Measurements from ENCODE around the gene CARD6. TPM values are rescaled to one million over a fixed set of nuclear protein-coding genes. Genes with fewer than 3 reads are reported as not detected.

Gene CARD6
- total and polyA plus RNA-seq, 2 of the 4 experiments (the other 2 are of a cell fraction): 1.8 to 4.3 TPM

- TF ChIP-seq MAFK (IDR thresholded peaks at IDR 0.05; ENCODE audit: low read depth, low read length) (no peak), RAD21 (IDR thresholded peaks at IDR 0.05; ENCODE audit: low read length) (no peak), RCOR1 (IDR thresholded peaks at IDR 0.05; ENCODE audit: insufficient replicate concordance, low read length) (no peak), RFX5 (IDR thresholded peaks at IDR 0.05; ENCODE audit: low read depth, low read length) (no peak), BHLHE40 (IDR thresholded peaks at IDR 0.05; ENCODE audit: low read depth, low read length) (no peak), SMC3 (IDR thresholded peaks at IDR 0.05; ENCODE audit: low read depth, low read length) (no peak), CHD1 (IDR thresholded peaks at IDR 0.05; ENCODE audit: low read depth, low read length) (no peak), MAZ (IDR thresholded peaks at IDR 0.05; ENCODE audit: borderline replicate concordance, low read depth, low read length) (no peak), CTCF (conservative IDR thresholded peaks at IDR 0.05; ENCODE audit: low read depth, low read length) (no peak), FOS (IDR thresholded peaks at IDR 0.05; ENCODE audit: low read depth, low read length) (no peak), MXI1 (IDR thresholded peaks at IDR 0.05; ENCODE audit: borderline replicate concordance, low read depth, low read length) (no peak), NFE2L2 (IDR thresholded peaks at IDR 0.05; ENCODE audit: low read depth, low read length) (no peak), ELK1 (IDR thresholded peaks at IDR 0.05; ENCODE audit: borderline replicate concordance, low read depth, low read length) (no peak), POLR2A (IDR thresholded peaks at IDR 0.05; ENCODE audit: low read depth, low read length) (no peak), CEBPB (IDR thresholded peaks at IDR 0.05; ENCODE audit: low read depth, low read length) (no peak)
- TF ChIP-seq, protein P1, sequence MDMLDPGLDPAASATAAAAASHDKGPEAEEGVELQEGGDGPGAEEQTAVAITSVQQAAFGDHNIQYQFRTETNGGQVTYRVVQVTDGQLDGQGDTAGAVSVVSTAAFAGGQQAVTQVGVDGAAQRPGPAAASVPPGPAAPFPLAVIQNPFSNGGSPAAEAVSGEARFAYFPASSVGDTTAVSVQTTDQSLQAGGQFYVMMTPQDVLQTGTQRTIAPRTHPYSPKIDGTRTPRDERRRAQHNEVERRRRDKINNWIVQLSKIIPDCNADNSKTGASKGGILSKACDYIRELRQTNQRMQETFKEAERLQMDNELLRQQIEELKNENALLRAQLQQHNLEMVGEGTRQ (IDR thresholded peaks at IDR 0.05; ENCODE audit: low read depth, low read length): no peak
- no peaks in the 10 kb centered on the region for H3K9me3 ChIP-seq (ENCODE audit: control insufficient read depth, insufficient read depth, low read length)
- intact Hi-C loops (cut with micrococcal nuclease): no loop called here
- H3K9me1 ChIP-seq (ENCODE audit: insufficient read depth, low read length): peaks cover 3% of the 10 kb centered on the region; the same call in 1 of the 2 replicates
- BruUV-seq (replicated peaks): no TSS peak
- peak overlapping the region; percentile 66; the same call in 1 of the 2 replicates for H3K56ac ChIP-seq (ENCODE audit: extremely low read depth, insufficient read depth, low read length)
- no peak overlapping the region for H2AK9ac ChIP-seq (replicated peaks; ENCODE audit: low read depth, low read length, poor library complexity)
- dilution Hi-C loops (cut with HindIII; ENCODE audit: low sequenced_read_pairs, unreplicated experiment): no loop called here
- peak overlapping the region; percentile 4 to 60; a peak in 2 of 4 replicates for H4K8ac ChIP-seq (ENCODE audit: low read depth in 2 of 2, low read length in 2 of 2)
- DNase-seq (peak; percentile 33), ATAC-seq (ENCODE audit: low read depth) (no peak)
- H3K4me2 ChIP-seq (ENCODE audit: low read depth, low read length): peak overlapping the region; percentile 64
- H3K14ac ChIP-seq (replicated peaks; ENCODE audit: low read depth, low read length): peak overlapping the region; percentile 88
- H2BK15ac ChIP-seq (ENCODE audit: low read depth, low read length): peak overlapping the region; percentile 45; the same call in 1 of the 3 replicates
- H3K4ac ChIP-seq (ENCODE audit: low read depth, low read length): peak overlapping the region; percentile 64; the same call in 1 of the 2 replicates
- H2BK120ac ChIP-seq (ENCODE audit: low read depth, low read length): peak overlapping the region; percentile 68
- POLR2A ChIA-PET (ENCODE audit: unreplicated experiment): interaction anchor here (0.7 to 0.8 kb wide), 2 partner anchors 42 to 846 kb away, joined by 5 to 28 read pairs; no protein-coding TSS in a partner anchor
- CTCF ChIA-PET: interaction anchor here (0.6 to 1.2 kb wide), 2 partner anchors 9 to 50 kb away, joined by 3 to 5 read pairs; no protein-coding TSS in a partner anchor
- peak overlapping the region; percentile 5 for H3K9ac ChIP-seq (ENCODE audit: low read depth, low read length)
- in situ Hi-C loops (cut with MboI; ENCODE audit: low sequenced_read_pairs): no loop called here
- H4K5ac ChIP-seq (ENCODE audit: low read depth, low read length): peak overlapping the region; percentile 18
- peak overlapping the region; percentile 59 for H2BK20ac ChIP-seq (ENCODE audit: low read depth, low read length)
- peaks cover 32% of the 10 kb centered on the region for H4K20me1 ChIP-seq (ENCODE audit: insufficient read depth, low read length)
- H2AK5ac ChIP-seq (ENCODE audit: low read depth, low read length): peak overlapping the region; percentile 59; the same call in 1 of the 2 replicates
- peaks cover 2% of the 10 kb centered on the region; the same call in 1 of the 2 replicates for H3K4me1 ChIP-seq (ENCODE audit: control insufficient read depth, insufficient read depth, low read length)
- H2BK5ac ChIP-seq (ENCODE audit: low read depth, low read length, poor library complexity, severe bottlenecking): peak overlapping the region; percentile 87
- peaks cover 2% of the 10 kb centered on the region for H3K36me3 ChIP-seq (ENCODE audit: control insufficient read depth, insufficient read depth, low read length)
- H4K91ac ChIP-seq (ENCODE audit: insufficient read depth, low read depth, low read length): peak overlapping the region; percentile 69
- H3K27me3 ChIP-seq (ENCODE audit: control insufficient read depth, insufficient read depth, low read length): no peaks in the 10 kb centered on the region
- H3K79me1 ChIP-seq (ENCODE audit: low read depth in 1 of 2, low read length in 2 of 2): peaks cover 0 to 26% of the 10 kb centered on the region in 2 experiments; a peak in 2 of 4 replicates
- H3K23ac ChIP-seq (ENCODE audit: low read depth, low read length): peak overlapping the region; percentile 94
- peak overlapping the region; percentile 63 for H3K27ac ChIP-seq (ENCODE audit: insufficient read depth, low read length)
- WGBS, 2 experiments (ENCODE audit: extremely low coverage in 2 of 2, insufficient read length in 1 of 2): no CpG with 5 or more reads among the region's 1 CpG
- peak overlapping the region; percentile 57 for H3K18ac ChIP-seq (ENCODE audit: low read depth, low read length)
- H2AFZ ChIP-seq (replicated peaks; ENCODE audit: low read length, poor library complexity): no peak overlapping the region
- peak overlapping the region; percentile 85 for H3K4me3 ChIP-seq (ENCODE audit: insufficient read depth, low read depth, low read length)
Measured at GRCh38 chr5:40799258-40799657, 41.9 kb upstream of the CARD6 start.

All from IMR-90 (cell line).